Measurements from ENCODE around the gene OR2L5.

DNA sequence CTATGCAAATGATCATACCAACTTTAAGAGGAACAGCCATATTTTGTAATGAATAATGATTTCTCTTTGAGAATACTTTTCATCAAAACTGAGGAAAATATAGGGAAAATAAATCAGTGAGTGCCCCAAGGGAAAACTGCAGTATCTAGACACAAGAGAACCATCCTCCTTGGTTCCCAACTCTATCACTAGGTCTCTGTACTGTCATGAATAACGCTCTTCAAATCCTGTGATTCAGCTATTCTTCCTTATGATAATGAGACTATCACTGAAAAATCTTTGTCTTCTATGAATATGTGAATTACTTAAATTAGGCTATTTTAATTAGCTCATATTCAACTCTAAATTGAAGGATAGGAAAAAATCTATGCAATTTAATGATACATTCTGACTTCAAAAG lies 2.3 kb downstream of the OR2L5 start:
- TF ChIP-seq, protein P1, sequence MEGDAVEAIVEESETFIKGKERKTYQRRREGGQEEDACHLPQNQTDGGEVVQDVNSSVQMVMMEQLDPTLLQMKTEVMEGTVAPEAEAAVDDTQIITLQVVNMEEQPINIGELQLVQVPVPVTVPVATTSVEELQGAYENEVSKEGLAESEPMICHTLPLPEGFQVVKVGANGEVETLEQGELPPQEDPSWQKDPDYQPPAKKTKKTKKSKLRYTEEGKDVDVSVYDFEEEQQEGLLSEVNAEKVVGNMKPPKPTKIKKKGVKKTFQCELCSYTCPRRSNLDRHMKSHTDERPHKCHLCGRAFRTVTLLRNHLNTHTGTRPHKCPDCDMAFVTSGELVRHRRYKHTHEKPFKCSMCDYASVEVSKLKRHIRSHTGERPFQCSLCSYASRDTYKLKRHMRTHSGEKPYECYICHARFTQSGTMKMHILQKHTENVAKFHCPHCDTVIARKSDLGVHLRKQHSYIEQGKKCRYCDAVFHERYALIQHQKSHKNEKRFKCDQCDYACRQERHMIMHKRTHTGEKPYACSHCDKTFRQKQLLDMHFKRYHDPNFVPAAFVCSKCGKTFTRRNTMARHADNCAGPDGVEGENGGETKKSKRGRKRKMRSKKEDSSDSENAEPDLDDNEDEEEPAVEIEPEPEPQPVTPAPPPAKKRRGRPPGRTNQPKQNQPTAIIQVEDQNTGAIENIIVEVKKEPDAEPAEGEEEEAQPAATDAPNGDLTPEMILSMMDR (IDR thresholded peaks at IDR 0.05; ENCODE audit: poor library complexity, severe bottlenecking) = no peak
- TF ChIP-seq EZH2 (IDR thresholded peaks at IDR 0.05; ENCODE audit: borderline replicate concordance, insufficient read depth, low read length, poor library complexity, severe bottlenecking) (no peak), POLR2AphosphoS5 (IDR thresholded peaks at IDR 0.05) (no peak)
- TF ChIP-seq, protein P2, sequence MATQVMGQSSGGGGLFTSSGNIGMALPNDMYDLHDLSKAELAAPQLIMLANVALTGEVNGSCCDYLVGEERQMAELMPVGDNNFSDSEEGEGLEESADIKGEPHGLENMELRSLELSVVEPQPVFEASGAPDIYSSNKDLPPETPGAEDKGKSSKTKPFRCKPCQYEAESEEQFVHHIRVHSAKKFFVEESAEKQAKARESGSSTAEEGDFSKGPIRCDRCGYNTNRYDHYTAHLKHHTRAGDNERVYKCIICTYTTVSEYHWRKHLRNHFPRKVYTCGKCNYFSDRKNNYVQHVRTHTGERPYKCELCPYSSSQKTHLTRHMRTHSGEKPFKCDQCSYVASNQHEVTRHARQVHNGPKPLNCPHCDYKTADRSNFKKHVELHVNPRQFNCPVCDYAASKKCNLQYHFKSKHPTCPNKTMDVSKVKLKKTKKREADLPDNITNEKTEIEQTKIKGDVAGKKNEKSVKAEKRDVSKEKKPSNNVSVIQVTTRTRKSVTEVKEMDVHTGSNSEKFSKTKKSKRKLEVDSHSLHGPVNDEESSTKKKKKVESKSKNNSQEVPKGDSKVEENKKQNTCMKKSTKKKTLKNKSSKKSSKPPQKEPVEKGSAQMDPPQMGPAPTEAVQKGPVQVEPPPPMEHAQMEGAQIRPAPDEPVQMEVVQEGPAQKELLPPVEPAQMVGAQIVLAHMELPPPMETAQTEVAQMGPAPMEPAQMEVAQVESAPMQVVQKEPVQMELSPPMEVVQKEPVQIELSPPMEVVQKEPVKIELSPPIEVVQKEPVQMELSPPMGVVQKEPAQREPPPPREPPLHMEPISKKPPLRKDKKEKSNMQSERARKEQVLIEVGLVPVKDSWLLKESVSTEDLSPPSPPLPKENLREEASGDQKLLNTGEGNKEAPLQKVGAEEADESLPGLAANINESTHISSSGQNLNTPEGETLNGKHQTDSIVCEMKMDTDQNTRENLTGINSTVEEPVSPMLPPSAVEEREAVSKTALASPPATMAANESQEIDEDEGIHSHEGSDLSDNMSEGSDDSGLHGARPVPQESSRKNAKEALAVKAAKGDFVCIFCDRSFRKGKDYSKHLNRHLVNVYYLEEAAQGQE (IDR thresholded peaks at IDR 0.05; ENCODE audit: borderline replicate concordance) = no peak
